Hematopoietic multipotent progenitor cell treated with erythropoietin and hydrocortisone succinate and interleukin-3 and kit ligand, for 8 days (in vitro differentiated cells): Measurements from ENCODE around the gene PDE11A.

Source experiments
- DNase-seq: peaks from one replicate; pipeline ENCODE4 v3.0.0-alpha.2; 2015

Gene PDE11A

GRCh38 chr2:177592397-177592796 is 480.2 kb downstream of the PDE11A start:
- DNase-seq = no peak

GRCh38 chr2:177589186-177589585 is 483.4 kb downstream of the PDE11A start:
- DNase-seq = no peak

- DNase-seq = no peak
These were observed 483.9 kb downstream of the PDE11A start for GRCh38 chr2:177588671-177589070.

- DNase-seq = no peak
These were observed 485.2 kb downstream of the PDE11A start for GRCh38 chr2:177587371-177587770.

- DNase-seq = no peak
These were observed 486.4 kb downstream of the PDE11A start for GRCh38 chr2:177586154-177586553.

GRCh38 chr2:177585234-177585863 is 487.2 kb downstream of the PDE11A start:
- no peak for DNase-seq

GRCh38 chr2:177584030-177584692 is 488.4 kb downstream of the PDE11A start:
- no peak for DNase-seq

GRCh38 chr2:177582000-177582399 is 490.6 kb downstream of the PDE11A start:
- DNase-seq = no peak

GRCh38 chr2:177579486-177580036 is 493.0 kb downstream of the PDE11A start:
- no peak for DNase-seq

- no peak for DNase-seq
These were observed 494.1 kb downstream of the PDE11A start for GRCh38 chr2:177578454-177578853.

GRCh38 chr2:177577075-177577474 is 495.5 kb downstream of the PDE11A start:
- DNase-seq = no peak

GRCh38 chr2:177575358-177575757 is 497.2 kb downstream of the PDE11A start:
- DNase-seq = no peak

GRCh38 chr2:177574356-177574755 is 498.2 kb downstream of the PDE11A start:
- no peak for DNase-seq
